ENCODE data around the gene DNAJC19.

DNAJC19 gene

DNA sequence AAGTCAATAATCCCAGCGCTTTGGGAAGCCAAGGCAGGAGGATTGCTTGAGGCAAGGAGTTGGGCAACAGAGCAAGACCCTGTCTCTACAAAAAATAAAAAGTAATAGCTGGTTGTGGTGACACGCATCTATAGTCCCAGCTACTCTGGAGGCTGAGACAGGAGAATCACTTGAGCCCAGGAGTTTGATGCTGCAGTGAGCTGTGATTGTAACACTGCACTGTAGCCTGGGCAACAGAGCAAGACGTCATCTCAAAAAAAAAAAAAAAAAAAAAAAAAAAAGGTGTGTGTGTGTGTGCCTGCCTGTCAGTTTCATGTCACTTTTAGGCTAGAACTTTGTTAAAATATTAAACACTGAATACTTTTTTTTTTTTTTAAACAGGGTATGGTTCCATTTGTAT is 28.4 kb downstream of the DNAJC19 start:
- peak; percentile 28 for DNase-seq (ENCODE audit: low spot score)

DNA sequence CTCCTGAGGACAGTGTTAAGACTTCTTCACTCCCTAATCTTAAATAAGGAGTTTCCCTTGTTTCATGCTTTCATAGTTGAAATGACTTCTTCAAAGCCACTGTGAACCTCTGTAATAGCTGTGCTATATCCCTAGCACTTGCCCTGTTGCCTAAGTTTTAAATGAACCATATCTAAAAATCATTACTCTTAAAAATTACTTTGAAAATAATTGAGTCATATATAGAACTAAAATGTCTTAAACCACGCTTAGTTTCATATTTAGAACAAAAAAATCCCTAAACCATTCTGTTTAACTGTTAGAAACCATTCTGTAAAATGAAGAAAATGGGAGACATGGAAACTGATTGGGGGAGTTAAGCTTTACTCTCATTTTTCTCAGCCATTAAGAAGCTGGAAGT is 29.8 kb downstream of the DNAJC19 start:
- no peak for DNase-seq (ENCODE audit: low spot score)

DNA sequence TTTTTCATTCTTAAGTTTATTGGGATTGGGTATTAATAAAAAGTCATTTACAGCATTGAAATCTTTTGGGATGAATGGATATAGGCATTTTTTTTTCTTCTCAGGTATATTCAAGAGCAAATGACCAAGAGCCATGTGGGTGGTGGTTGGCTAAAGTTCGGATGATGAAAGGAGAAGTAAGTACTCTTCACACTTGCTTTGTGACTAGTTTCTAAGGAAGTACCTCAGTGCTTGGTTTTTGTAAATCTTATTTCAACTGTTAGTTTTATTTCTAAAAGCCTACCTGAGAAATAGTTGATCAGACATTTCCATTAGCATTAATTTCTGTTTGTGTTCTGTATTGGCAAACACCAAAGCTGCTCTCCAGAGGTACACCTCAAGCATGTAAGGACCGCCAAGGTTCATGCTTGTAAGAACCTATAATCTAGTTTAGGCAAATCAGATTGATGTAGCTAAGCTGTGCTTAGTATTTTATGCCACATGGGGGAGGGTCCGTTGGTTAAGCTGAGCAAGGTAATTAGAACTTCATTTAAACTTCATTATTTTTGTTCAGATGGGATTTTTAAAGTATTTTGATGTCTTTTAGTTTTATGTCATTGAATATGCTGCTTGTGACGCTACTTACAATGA is 41.7 kb downstream of the DNAJC19 start:
- DNase-seq (ENCODE audit: low spot score), result peak; percentile 16

DNA sequence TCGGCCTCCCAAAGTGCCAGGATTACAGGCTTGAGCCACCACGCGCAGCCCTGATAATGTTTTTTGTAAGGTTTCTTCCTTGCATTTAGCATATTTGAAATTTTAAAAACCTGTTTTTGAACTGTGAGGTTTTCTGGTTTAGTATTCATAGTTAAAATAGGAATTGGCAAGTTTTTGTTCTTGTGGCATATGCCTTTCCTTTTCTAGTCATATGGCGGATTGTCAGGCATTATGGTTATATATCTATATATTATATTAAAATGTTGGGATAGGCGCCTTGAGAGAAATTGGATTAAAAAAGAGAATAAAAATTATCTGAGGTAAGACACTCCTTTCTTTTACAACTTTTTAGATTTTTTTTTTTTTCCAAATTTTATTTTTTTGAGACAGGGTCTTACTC is 48.7 kb downstream of the DNAJC19 start:
- no peak for DNase-seq (ENCODE audit: low spot score)

DNA sequence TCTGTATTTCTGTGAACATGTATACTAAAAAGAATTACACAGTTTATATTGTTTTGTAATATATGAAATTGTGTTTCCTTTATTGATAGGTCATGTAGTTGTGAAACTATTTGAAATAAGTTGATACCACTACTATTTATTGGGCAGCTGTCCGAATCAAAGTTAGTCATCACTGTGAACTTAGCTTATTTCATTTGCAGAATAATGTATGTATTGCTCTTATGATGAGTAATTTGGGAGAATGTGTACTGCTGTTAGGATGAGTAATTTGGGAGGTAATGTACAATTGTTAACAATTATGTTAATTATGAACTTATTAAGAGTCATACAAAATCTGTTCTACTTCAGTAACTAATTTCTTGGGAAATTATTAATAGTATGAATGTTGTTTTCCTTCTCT is 54.9 kb downstream of the DNAJC19 start:
- no peak for DNase-seq (ENCODE audit: low spot score)
